Glutamatergic neuron (in vitro differentiated cells): ENCODE measurements around the gene LRRC49. TPM values are rescaled to one million over a fixed set of nuclear protein-coding genes. Genes with fewer than 3 reads are reported as not detected.

Experiments
- DNase-seq: peaks from one replicate; pipeline ENCODE4 v3.0.0; 2022
- H3K27ac Mint-ChIP-seq: one replicate; pipeline ENCODE4 v1.8.0; 2020; ENCODE audit warnings: mild to moderate bottlenecking, mixed read lengths, inconsistent platforms; ENCODE audit not compliant: unreplicated experiment
- H3K27me3 Mint-ChIP-seq: one replicate; pipeline ENCODE4 v1.8.0; 2020; ENCODE audit warnings: mild to moderate bottlenecking, moderate library complexity, mixed read lengths, inconsistent platforms; ENCODE audit not compliant: unreplicated experiment
- H3K36me3 Mint-ChIP-seq: one replicate; pipeline ENCODE4 v1.8.0; 2020; ENCODE audit warnings: mild to moderate bottlenecking, mixed read lengths, inconsistent platforms; ENCODE audit not compliant: unreplicated experiment
- H3K4me1 Mint-ChIP-seq: one replicate; pipeline ENCODE4 v1.8.0; 2020; ENCODE audit warnings: mild to moderate bottlenecking, low read depth, mixed read lengths, inconsistent platforms; ENCODE audit not compliant: unreplicated experiment
- H3K4me3 Mint-ChIP-seq: one replicate; pipeline ENCODE4 v1.8.0; 2020; ENCODE audit warnings: mild to moderate bottlenecking, mixed read lengths, inconsistent platforms; ENCODE audit not compliant: unreplicated experiment
- H3K9me3 Mint-ChIP-seq: one replicate; pipeline ENCODE4 v1.8.0; 2020; ENCODE audit warnings: mild to moderate bottlenecking, moderate library complexity, mixed read lengths, inconsistent platforms; ENCODE audit not compliant: unreplicated experiment
- total RNA-seq: library from RNA; stranded (reverse); fragmentation: NEBNext Ultra II Directional; extraction: Animal tissue kit (Norgen Biotek cat#: 25700); gene quantifications from one replicate; pipeline ENCODE4 v1.2.1, GENCODE V29; 2021; ENCODE audit not compliant: unreplicated experiment
- TF ChIP-seq, protein P1 (sequence below): fragments of 200-600 bp; sonication (generic); IDR thresholded peaks from one replicate; pipeline ENCODE4 v1.5.0; 2021; ENCODE audit not compliant: partially characterized antibody, unreplicated experiment

LRRC49 gene
- total RNA-seq, 1 donor from 2014 or later, result 28.6 TPM

DNA sequence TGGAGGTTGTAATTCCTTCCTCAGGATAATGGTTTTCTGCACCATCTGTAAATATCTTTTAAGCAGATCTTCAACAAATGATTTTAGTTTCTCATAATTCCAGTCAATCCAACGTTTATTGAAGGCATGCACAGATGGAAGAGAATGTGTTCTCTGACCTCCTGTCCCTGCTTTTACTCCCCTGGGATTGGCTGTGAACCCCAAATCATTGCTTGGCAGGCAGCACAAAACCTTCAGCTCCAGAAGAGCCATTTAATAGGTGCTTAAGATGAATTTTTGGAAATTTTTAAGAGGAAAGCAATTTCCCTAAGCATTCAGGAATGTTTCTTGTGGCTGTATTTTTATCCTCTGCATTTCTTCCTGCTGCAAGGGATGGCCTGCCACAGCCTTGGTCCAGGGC is 197.2 kb downstream of the LRRC49 start:
- no peak for DNase-seq
- Mint-ChIP-seq H3K36me3 (peaks cover 6% of the 10 kb centered on the region), H3K4me1 (no peaks in the 10 kb centered on the region), H3K4me3 (no peak overlapping the region), H3K27ac (no peak overlapping the region), H3K9me3 (no peaks in the 10 kb centered on the region), H3K27me3 (no peaks in the 10 kb centered on the region)
- TF ChIP-seq, protein P1, sequence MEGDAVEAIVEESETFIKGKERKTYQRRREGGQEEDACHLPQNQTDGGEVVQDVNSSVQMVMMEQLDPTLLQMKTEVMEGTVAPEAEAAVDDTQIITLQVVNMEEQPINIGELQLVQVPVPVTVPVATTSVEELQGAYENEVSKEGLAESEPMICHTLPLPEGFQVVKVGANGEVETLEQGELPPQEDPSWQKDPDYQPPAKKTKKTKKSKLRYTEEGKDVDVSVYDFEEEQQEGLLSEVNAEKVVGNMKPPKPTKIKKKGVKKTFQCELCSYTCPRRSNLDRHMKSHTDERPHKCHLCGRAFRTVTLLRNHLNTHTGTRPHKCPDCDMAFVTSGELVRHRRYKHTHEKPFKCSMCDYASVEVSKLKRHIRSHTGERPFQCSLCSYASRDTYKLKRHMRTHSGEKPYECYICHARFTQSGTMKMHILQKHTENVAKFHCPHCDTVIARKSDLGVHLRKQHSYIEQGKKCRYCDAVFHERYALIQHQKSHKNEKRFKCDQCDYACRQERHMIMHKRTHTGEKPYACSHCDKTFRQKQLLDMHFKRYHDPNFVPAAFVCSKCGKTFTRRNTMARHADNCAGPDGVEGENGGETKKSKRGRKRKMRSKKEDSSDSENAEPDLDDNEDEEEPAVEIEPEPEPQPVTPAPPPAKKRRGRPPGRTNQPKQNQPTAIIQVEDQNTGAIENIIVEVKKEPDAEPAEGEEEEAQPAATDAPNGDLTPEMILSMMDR, result no peak

GRCh38 chr15:71091601-71092000 is 199.0 kb downstream of the LRRC49 start:
- Mint-ChIP-seq H3K4me3 (no peak overlapping the region), H3K27me3 (no peaks in the 10 kb centered on the region), H3K27ac (no peak overlapping the region), H3K4me1 (no peaks in the 10 kb centered on the region), H3K36me3 (peaks cover 6% of the 10 kb centered on the region), H3K9me3 (no peaks in the 10 kb centered on the region)
- TF ChIP-seq, protein P1, result no peak
- no peak for DNase-seq

DNA sequence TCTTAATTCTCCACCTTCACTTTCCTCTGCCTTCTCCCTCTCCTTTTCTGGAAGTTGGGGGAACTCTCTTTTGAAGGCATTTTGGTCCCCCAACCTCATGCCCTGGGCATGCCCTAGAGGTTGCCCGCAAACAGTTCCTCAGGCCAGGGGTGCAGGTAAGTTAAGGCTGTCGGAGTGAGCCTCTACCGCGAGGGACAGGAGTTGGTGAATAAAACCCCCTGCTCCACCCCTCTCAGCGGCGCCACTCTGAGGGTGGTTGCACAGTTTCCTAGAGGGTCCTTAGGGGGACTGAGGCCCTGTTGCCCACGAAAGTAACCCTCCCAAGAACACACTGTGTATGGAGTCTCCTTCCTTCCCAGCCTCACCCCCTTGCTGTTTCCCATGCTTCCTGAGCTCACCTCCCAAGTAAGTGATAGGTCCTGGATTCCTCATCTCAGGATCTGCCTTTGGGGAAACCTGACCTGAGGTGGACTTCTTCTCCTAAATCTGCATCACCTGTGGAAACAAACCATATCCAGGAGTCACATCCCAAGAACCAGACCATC is 199.5 kb downstream of the LRRC49 start:
- Mint-ChIP-seq H3K4me3 (no peak overlapping the region), H3K27me3 (no peaks in the 10 kb centered on the region), H3K4me1 (no peaks in the 10 kb centered on the region), H3K36me3 (peaks cover 6% of the 10 kb centered on the region), H3K9me3 (no peaks in the 10 kb centered on the region), H3K27ac (no peak overlapping the region)
- TF ChIP-seq, protein P1, result no peak
- no peak for DNase-seq

DNA sequence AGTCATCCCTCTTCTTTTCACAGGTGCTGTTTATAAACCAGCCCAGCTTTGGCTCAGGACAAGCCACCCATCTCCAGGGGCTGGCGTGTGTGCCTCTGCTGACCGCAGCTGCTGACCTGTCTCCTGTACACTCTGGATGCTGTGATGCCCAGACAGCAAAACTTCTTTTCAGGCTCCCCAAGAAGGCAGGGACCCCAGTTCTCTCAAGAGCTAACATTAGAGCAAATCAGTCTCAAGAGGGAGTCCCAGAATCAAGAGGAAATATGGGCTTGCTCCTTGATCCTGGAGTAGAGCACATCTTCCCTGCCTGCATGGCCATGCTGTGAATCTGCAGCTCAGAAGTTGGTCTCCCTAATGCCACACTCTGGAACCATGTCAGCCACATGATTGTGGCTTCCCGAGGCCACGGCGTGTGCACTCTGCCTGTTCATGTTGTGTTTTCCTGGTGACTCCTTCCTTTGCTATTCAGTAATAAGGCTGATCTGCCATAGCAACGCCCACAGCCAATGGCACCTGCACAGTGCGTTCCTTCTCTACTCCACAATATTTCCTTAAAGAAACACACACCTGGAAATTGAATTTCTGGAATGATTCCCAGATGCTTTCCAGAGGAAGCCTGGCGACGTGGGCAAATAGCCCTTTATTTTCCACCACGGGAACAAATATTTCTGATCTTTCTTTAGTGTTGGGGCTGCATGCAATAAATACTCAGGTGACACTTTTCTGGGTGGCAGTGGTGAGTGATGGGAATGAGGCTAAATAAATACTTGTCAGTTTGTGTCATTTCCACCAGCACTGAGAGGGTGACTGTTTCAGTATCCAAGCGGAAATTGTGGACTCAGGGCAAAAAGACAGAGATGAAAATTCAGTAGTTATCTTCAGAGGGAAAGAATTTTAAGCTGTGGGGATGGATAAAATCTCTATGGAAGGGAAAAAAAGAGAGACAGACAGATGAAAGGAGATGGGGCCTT is 200.7 kb downstream of the LRRC49 start:
- H3K27ac Mint-ChIP-seq, result no peak overlapping the region
- no peak for DNase-seq
- H3K9me3 Mint-ChIP-seq, result no peaks in the 10 kb centered on the region
- TF ChIP-seq, protein P1, result no peak
- H3K4me1 Mint-ChIP-seq, result no peaks in the 10 kb centered on the region
- no peaks in the 10 kb centered on the region for H3K27me3 Mint-ChIP-seq
- peaks cover 6% of the 10 kb centered on the region for H3K36me3 Mint-ChIP-seq
- H3K4me3 Mint-ChIP-seq, result no peak overlapping the region

GRCh38 chr15:71094137-71094536 is 201.5 kb downstream of the LRRC49 start:
- no peak overlapping the region for H3K27ac Mint-ChIP-seq
- H3K9me3 Mint-ChIP-seq, result no peaks in the 10 kb centered on the region
- H3K4me3 Mint-ChIP-seq, result no peak overlapping the region
- H3K27me3 Mint-ChIP-seq, result no peaks in the 10 kb centered on the region
- H3K4me1 Mint-ChIP-seq, result no peaks in the 10 kb centered on the region
- TF ChIP-seq, protein P1, result no peak
- DNase-seq, result no peak
- no peaks in the 10 kb centered on the region for H3K36me3 Mint-ChIP-seq
